GM12891 (cell line): Measurements from ENCODE around the gene NSUN6.

ENCODE experiments used
- PAX5 ChIP-seq: IDR thresholded peaks from 2 replicates; pipeline ENCODE4 v1.6.1; 2011; ENCODE audit warnings: low read length, moderate library complexity, mild to moderate bottlenecking; ENCODE audit not compliant: insufficient read depth, severe bottlenecking
- POLR2A ChIP-seq: IDR thresholded peaks from 2 replicates; pipeline ENCODE4 v1.6.1; 2011; ENCODE audit warnings: low read depth, low read length, control low read depth
- POLR2AphosphoS5 ChIP-seq: IDR thresholded peaks from 2 replicates; pipeline ENCODE4 v1.6.1; 2011; ENCODE audit warnings: low read depth, low read length, control low read depth
- POU2F2 ChIP-seq: IDR thresholded peaks from 2 replicates; pipeline ENCODE4 v1.6.1; 2011; ENCODE audit warnings: low read depth, mild to moderate bottlenecking, control low read depth, low read length, moderate library complexity
- SPI1 ChIP-seq: IDR thresholded peaks from 2 replicates; pipeline ENCODE4 v1.6.1; 2011; ENCODE audit warnings: low read depth, low read length, control low read depth
- TAF1 ChIP-seq: IDR thresholded peaks from 2 replicates; pipeline ENCODE4 v1.6.1; 2011; ENCODE audit warnings: low read depth, low read length, control low read depth

DNA sequence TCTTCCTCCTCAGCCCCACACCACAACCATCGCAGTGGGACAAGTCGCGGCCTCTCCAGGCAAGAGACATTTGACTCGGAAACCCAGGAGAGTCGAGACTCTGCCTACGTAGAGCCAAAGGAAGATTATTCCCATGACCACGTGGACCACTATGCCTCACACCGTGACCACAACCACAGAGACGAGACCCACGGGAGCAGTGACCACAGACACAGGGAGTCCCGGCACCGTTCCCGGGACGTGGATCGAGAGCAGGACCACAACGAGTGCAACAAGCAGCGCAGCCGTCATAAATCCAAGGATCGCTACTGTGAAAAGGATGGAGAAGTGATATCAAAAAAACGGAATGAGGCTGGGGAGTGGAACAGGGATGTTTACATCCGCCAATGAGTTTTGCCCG, 112.1 kb downstream of the NSUN6 start:
- TF ChIP-seq POLR2AphosphoS5 (no peak), POLR2A (no peak), TAF1 (no peak), PAX5 (no peak), SPI1 (no peak), POU2F2 (no peak)
